HG02759 (cell line): ENCODE measurements around the gene STARD13.

Experiments
- ATAC-seq: cut with Tn5 transposase; IDR thresholded peaks from one replicate; pipeline ENCODE4 v1.9.1; 2021; ENCODE audit warnings: mild to moderate bottlenecking, moderate library complexity; ENCODE audit not compliant: unreplicated experiment

Gene STARD13

GRCh38 chr13:33311040-33311439 lies 25.5 kb upstream of the STARD13 start:
- no peak for ATAC-seq

DNA sequence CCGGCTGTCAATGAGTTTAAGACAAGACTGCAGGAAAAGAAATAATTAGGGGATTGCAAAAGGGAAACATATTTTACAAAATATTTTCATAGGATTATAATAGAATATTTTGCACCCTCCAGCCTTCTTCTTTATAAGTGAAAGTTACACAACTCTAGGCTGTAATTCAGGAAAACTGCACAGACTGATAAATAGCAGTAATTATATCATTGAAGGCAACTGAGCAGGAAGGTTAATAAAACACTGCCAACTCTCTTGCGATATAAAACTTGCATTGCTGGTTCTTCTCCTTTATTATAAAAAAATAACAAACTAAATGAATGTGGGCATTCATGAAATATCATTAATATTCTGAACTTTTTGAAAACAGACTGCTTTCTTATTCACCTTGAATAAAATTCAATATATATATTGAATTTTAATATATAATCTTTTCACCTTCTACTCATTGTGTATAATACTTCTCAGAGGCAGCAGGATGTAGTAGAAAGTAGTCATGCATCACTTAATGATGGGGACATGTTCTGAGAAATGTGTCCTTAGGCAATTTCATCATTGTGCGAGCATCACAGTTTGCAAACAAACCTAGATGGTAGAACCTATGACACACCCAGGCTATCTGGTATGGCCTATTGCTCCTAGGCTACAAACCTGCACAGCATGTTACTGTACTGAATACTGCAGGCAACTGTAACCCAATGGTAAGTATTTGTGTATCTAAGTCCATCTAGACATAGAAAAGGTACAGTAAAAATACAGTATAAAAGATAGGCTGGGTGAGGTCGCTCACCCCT lies 24.9 kb upstream of the STARD13 start:
- no peak for ATAC-seq

DNA sequence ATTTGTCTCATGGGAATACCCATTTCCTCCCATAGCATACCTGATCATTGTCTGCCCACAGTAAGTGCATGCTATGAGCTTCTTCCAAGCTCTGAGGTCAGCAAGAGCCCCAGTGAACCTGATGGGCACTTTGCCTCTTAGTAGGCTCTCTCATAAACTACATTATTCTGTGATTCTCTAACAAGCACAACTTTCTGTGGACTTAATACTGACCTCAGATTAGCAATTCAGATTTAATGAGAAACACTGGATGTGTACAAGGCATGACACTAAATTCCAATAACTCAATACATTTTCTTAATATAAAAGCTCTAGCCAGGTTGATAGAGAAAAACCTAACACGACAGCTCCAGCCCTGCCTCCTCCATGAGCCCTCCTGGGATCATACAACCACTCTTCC lies 23.3 kb upstream of the STARD13 start:
- ATAC-seq, result no peak

DNA sequence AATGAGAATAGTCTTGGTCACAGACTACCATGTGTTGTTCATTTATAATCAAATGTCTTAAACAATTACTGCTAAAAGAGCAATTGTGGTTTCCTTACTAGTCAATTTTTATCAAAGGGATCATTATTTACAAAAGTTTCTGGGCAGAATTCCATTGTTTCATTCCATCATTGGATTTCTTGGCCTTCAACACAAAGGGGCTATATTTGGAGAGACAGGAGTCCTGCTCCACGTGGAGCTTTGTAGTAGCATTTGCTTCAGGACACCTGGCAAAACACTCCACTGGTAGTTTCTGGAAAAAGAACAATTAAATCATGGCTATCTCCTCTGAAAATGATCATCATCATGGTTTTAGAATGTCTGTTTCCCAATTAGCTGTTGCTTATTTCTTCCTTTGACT lies 22.3 kb upstream of the STARD13 start:
- ATAC-seq, result no peak

DNA sequence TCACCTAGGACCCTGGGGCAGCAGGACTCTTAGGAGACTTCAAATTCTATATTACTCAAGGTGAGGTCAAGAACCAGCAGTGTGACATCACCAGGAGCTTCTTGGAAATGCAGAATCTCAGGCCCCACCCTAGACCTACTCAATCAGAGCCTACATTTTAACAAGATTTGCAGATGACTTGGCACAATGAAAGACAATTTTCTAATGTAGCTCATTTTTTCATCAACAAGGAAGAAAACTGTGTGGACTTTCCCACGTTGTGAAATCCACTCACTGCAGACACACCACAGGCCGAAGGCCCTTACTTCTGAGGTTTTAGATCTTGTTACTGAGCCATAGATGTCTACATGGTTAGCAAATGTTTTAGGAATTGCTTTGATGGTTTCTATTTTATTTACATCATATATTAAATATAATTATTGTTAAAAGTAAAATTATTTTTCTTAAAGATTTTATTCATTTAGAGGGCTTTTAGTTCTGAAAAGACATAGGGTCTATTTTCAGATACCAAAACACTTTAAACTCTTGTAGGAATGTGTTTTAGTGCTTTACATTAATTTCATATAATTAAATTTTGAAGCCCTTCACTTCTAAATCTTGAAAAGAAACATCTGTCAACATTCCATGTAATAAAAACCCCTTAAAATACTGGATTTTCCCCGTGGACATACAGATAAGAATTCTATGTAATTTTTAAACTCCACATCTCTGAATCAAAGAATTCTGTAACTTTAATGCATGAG lies 18.5 kb upstream of the STARD13 start:
- ATAC-seq, result no peak

- no peak for ATAC-seq
Observed at GRCh38 chr13:33299626-33300025, 14.1 kb upstream of the STARD13 start.

DNA sequence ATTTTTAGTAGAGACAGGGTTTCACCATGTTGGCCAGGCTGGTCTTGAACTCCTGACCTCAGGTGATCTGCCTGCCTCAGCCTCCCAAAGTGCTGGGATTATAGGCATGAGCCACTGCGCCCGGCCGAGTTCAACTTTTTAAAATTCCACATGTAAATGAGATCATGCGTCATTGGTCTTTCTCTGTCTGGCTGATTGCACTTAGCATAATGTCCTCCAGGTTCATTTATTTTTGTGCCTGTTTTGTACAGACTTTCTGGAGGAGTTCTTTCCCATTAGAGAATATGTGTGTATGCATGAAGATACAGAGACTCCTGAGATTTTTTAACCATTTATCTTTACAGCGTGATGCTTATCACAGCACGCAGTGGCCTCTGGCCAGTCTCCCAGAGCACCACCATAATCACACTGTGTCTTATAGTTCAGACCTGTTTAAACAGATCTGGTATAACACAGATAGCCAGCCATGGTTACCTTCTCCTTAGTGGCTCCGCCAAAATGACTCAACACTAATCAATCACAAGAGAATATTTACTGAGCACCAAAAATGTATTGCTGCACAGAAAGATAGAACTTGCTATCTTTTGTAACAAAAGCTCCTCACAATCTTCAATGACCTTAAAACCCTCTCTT lies 11.4 kb upstream of the STARD13 start:
- no peak for ATAC-seq

DNA sequence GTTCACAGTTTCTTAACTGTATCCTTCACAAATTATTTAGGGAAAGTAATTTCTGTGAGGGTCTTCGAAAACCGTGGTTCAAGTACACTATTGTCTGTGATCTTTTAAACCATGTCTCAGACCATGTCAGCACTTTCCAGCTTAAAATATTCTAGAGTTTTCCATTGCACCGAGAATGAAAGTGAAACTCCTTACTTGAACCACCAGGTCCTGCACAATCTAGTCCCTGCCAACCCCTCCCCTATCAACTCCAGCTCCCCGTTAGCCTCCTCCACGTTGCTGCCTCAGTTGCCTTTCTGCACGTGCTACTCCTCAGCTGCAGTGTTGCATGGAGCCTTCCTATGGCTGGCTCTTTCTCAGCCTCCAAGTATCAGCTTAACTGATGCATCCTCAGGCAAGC lies 7.2 kb upstream of the STARD13 start:
- no peak for ATAC-seq

DNA sequence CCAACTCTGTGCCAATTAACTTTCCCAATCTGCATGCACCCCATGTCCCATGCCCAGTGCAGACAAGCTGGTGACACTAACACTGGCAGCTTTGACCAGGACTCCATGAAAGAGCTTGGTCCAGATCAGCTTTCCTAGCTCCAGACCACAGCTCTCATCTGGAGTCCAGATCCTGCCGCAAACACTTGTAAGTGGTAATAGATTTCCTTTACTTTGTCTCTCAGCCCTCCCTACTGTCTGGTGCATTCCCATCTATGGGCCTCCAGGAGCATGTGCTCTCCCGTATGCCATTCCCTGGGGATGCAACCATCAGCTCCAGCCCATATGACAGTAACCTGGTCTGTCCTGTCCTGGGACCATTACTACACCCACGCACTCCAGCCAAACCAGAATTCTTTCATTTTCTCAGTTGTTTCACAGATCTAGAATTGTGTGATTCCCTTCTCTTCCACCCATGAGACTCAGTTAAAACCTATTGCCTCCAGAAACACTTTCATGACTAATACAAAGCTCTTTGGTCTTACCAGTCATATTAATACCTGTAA lies 4.9 kb upstream of the STARD13 start:
- no peak for ATAC-seq

- no peak for ATAC-seq
Observed at GRCh38 chr13:33289966-33290365, 4.4 kb upstream of the STARD13 start.

DNA sequence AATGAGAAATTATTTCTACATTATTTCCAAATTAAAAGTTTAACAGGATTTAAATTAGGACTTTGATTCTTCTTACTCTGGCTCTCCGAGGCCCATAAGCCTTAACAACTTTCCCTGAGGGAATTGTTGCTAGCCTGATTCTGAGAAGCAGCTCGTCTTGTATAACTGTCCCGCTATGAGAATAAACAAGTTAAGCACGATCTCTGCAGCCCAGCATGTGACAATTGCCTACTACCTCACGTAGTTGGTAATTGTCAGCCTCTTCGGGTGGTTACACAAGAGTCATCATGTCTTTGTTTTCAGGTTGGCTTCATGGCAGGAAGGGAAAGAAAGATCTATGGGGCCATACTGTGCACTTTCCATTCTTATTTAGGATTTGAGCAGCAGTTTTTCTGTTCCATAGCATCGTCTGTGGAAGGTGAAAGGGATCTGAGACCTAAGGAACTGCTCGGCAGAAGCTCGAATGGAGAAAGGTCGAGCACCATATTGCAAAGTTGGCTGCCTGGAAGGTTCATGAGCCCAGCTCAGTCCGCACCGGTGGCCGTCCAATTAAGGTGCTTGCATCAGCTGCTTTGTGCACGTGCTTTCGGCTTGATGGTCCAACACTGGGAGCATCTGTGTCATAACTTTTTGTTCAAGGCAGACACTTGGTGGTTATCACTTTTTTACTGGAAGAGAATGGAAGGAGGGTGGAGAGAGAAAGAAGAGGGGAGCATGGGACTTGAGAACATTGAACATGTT lies 1.8 kb upstream of the STARD13 start:
- no peak for ATAC-seq

DNA sequence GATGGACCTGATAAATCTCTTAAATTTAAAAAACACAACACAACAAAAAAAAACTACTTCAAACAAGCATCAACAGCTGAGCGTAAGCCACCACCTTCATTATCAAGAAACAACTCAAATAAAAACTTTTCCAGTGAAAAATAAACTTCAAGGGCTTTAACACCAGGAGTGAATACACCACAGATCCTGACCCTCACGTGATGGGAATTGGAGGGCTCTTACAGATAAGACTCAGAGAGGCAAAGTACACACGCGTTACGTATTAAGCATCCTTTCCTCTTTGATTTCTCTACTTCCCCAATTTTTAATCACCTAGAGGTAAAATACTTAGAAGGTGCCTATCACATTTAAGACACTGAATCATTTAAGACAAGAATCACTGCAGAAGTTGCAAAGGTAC lies 573 bp upstream of the STARD13 start:
- ATAC-seq, result no peak

GRCh38 chr13:33284916-33285315 lies 639 bp downstream of the STARD13 start:
- ATAC-seq, result peak; percentile 17

GRCh38 chr13:33284031-33284430 lies 1.5 kb downstream of the STARD13 start:
- no peak for ATAC-seq

DNA sequence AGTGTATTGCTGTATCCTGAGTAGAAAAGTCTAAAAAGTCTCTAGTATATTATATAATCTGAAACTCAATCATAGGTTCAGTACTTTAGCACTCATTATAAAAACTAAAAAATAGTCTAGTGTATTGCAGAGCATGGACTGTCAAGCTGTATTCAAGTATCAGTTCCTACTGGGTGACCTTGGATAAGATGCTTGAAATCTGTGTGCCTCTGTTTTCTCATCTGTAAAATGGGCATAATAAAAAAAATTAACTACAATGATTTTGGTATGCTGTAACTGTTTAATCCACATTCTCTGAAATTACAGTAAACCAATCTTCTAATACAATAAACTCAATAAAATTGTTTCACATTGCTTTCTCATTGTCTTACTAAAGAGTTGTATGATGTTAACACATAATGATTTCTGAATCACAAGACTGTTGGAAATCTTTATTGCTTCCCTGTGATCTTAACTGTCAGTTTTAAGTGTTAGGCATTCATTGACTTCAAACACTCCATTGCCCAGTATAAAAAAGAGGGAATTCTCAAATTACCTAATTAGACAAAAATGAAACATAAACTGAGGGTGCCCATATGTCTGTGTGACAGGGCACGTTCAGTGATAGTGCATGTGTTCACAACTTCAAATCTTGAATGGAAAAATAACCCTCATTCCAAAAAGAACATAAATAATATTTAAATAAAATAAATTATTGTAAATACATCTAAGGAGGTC lies 2.2 kb downstream of the STARD13 start:
- ATAC-seq, result no peak

- no peak for ATAC-seq
Observed at GRCh38 chr13:33281951-33282595, 3.5 kb downstream of the STARD13 start.

GRCh38 chr13:33280923-33281322 lies 4.6 kb downstream of the STARD13 start:
- ATAC-seq, result no peak

DNA sequence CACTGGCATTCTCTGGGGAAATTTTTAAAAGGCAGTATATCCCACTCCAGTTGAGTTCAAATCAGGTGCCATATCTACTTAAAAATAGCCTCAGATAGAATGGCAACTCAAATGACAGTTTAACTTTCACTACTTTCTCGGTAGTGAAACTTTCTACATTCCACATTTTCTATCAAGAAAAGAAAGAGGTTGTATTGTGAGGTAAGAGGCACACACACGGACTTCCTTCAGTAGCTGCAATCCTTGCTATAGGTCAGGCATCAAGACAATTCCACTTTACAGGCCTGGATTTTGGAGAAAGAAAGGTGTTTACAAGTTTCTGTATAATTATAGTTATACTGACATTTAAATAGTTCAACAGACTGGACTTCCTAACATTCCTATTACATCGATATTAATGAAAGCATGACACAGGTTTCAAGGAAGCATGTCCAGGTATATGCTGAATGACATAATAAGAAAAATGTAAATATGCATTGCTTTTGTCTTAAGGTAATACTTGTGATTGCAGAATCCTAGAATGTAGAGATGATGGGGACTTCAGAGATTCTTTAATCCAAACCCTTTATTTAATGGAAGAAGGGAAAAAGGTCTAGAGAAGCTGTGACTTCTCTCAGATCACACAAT lies 5.2 kb downstream of the STARD13 start:
- no peak for ATAC-seq
